Small intestine (tissue), 7 donors: Measurements from ENCODE around the gene ITGAE. TPM values are rescaled to one million over a fixed set of nuclear protein-coding genes. Genes with fewer than 3 reads are reported as not detected.
A peak's percentile ranks its signal among the peaks of the same experiment; 100 is the strongest.

Source experiments
- DNase-seq, 2 donors: peaks; one replicate each; pipeline versions ENCODE4 v3.0.0 to v3.0.0-alpha.2; 2013
- FAIRE-seq: peaks from 2 replicates; lab custom pipeline; 2012; peaks lifted over from hg19 to GRCh38; lab: Jason Lieb, UNC
- H3K27ac ChIP-seq, 3 donors: one replicate each; pipeline ENCODE4 v1.5.1; 2013; ENCODE audit warnings: low read length in 2 of 3, mild to moderate bottlenecking in 2 of 3, control low read depth in 1 of 3, inconsistent platforms in 1 of 3, low read depth in 1 of 3, moderate library complexity in 1 of 3
- H3K27me3 ChIP-seq, 3 donors: one replicate each; pipeline ENCODE4 v1.6.1; 2013; ENCODE audit warnings: low read length in 3 of 3, inconsistent platforms in 1 of 3; ENCODE audit not compliant: control insufficient read depth in 3 of 3, insufficient read depth in 3 of 3
- H3K36me3 ChIP-seq, 3 donors: one replicate each; pipeline ENCODE4 v1.6.1; 2013; ENCODE audit warnings: low read length in 3 of 3, inconsistent platforms in 1 of 3, low read depth in 1 of 3, mild to moderate bottlenecking in 1 of 3, moderate library complexity in 1 of 3; ENCODE audit not compliant: control insufficient read depth in 3 of 3, insufficient read depth in 2 of 3
- H3K4me1 ChIP-seq, 3 donors: one replicate each; pipeline ENCODE4 v1.6.1; 2013; ENCODE audit warnings: low read length in 2 of 3, inconsistent platforms in 1 of 3, low read depth in 1 of 3, mild to moderate bottlenecking in 1 of 3, moderate library complexity in 1 of 3; ENCODE audit not compliant: control insufficient read depth in 3 of 3, insufficient read depth in 2 of 3
- H3K4me3 ChIP-seq, 3 donors: one replicate each; pipeline ENCODE4 v1.5.1; 2013; ENCODE audit warnings: low read length in 3 of 3, control low read depth in 1 of 3, inconsistent platforms in 1 of 3, low read depth in 1 of 3, mild to moderate bottlenecking in 1 of 3, moderate library complexity in 1 of 3
- H3K9me3 ChIP-seq, 2 donors: one replicate each; pipeline ENCODE4 v1.6.1; 2013; ENCODE audit warnings: low read depth in 1 of 2, low read length in 1 of 2; ENCODE audit not compliant: control insufficient read depth in 2 of 2, insufficient read depth in 1 of 2
- WGBS, 3 donors: extraction: QIAGEN DNeasy Blood & Tissue Kit; methylation state at CpG; one replicate each; pipeline ENCODE4 v1.1.7; 2013; 5-methylcytosine and 5-hydroxymethylcytosine counted together
- polyA plus RNA-seq, 4 donors: library from polyadenylated mRNA; stranded (reverse) in 3 of 4; unstranded in 1 of 4; fragments of 200-250 nt in 3 of 4; fragments of 120-200 nt in 1 of 4; gene quantifications; one replicate each; pipeline versions ENCODE4 v1.2.1 to v1.2.3, GENCODE V29; 2013
- donor health status: healthy with polysubstance abuse.
- donor health status: control.
- donor health status: control.
- donor health status: Bipolar disorder and iron deficiency.
- donor health status: healthy.

ITGAE gene
- polyA plus RNA-seq, 4 donors, result 39.4 to 57.8 (median 45.1) TPM

GRCh38 chr17:3683054-3683511 lies 117.9 kb downstream of the ITGAE start:
- Histone ChIP-seq H3K27ac (no peak overlapping the region), H3K9me3 (no peaks in the 10 kb centered on the region), H3K27me3 (peaks cover 0 to 19% (median 2%) of the 10 kb centered on the region in 3 donors), H3K4me3 (no peak overlapping the region), H3K36me3 (no peaks in the 10 kb centered on the region), H3K4me1 (no peaks in the 10 kb centered on the region)
- FAIRE-seq, result no peak
- peak; percentile 19 to 55 for DNase-seq
- 27 to 31% (median 28%) methylated on average over 10 of the region's 10 CpGs for WGBS, 3 donors

- 87 to 96% (median 89%) methylated on average over 12 of the region's 12 CpGs for WGBS, 3 donors
- FAIRE-seq (no peak), DNase-seq (no peak)
- Histone ChIP-seq H3K9me3 (no peaks in the 10 kb centered on the region), H3K27me3 (peaks cover 0 to 17% (median 2%) of the 10 kb centered on the region in 3 donors), H3K4me1 (no peaks in the 10 kb centered on the region), H3K27ac (no peak overlapping the region), H3K36me3 (no peaks in the 10 kb centered on the region), H3K4me3 (no peak overlapping the region)
Observed at GRCh38 chr17:3682033-3682432, 119.0 kb downstream of the ITGAE start.

DNA sequence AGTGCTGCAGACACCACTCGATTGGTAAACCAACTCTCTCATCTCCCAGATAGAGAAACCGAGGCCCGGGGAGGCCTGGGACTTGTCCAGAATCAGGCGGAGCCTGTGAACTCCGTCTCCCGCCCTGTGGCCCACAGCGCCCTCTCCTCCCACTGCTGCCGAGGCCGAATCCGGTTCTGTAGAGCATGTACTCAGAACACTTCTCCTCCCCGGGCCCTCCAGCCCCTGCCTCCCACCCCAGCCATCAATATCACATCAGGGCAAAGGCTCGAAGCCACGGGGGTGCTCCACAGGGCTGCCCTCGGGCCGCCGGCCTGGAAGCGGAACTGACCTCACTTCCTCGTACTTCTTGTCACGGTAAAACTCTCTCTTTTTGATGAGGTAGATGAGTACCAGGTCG lies 119.4 kb downstream of the ITGAE start:
- FAIRE-seq (no peak), DNase-seq (no peak)
- Histone ChIP-seq H3K27ac (no peak overlapping the region), H3K36me3 (no peaks in the 10 kb centered on the region), H3K27me3 (peaks cover 0 to 17% (median 2%) of the 10 kb centered on the region in 3 donors), H3K4me3 (no peak overlapping the region), H3K4me1 (no peaks in the 10 kb centered on the region), H3K9me3 (no peaks in the 10 kb centered on the region)
- 76 to 84% (median 80%) methylated on average over 20 of the region's 20 CpGs for WGBS, 3 donors

GRCh38 chr17:3681057-3681456 lies 119.9 kb downstream of the ITGAE start:
- Histone ChIP-seq H3K36me3 (no peaks in the 10 kb centered on the region), H3K27ac (no peak overlapping the region), H3K9me3 (no peaks in the 10 kb centered on the region), H3K27me3 (peaks cover 0 to 17% (median 2%) of the 10 kb centered on the region in 3 donors), H3K4me3 (no peak overlapping the region), H3K4me1 (no peaks in the 10 kb centered on the region)
- DNase-seq, result no peak
- no peak for FAIRE-seq
- 83 to 87% (median 86%) methylated on average over 12 of the region's 12 CpGs for WGBS, 3 donors

DNA sequence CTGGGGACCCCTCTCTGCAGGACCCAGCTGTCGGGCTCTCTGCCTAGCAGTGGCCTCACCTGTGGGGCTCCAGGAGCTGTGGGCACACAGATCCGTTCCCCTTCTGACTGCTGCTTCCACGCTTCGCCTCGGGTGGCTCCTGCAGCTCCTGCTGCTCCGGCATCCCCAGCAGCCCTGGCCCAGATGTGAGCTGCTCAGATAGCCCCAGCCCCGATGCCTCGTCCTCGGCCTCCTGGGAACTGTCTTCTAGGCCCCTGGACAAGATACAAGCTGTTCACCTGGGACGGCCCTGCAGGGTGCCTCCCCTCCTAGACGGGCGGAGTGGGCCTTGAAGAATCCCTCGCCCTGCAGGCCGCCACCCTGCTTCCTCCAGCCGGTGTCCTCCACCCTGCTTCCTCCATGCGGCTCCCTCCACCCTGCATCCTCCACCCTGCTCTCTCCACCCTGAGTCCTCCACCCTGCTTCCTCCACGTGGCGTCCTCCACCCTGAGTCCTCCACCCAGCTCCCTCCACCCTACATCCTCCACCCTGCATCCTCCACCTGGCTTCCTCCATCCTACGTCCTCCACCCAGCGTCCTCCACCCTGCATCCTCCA lies 121.4 kb downstream of the ITGAE start:
- peaks cover 0 to 11% (median 2%) of the 10 kb centered on the region in 3 donors for H3K27me3 ChIP-seq
- no peak overlapping the region for H3K27ac ChIP-seq
- no peak overlapping the region for H3K4me3 ChIP-seq
- H3K4me1 ChIP-seq, result no peaks in the 10 kb centered on the region
- H3K9me3 ChIP-seq, result no peaks in the 10 kb centered on the region
- DNase-seq (no peak), FAIRE-seq (no peak)
- H3K36me3 ChIP-seq, result no peaks in the 10 kb centered on the region
- WGBS, 3 donors, result 39 to 54% (median 40%) methylated on average over 12 to 20 of the region's 20 CpGs

DNA sequence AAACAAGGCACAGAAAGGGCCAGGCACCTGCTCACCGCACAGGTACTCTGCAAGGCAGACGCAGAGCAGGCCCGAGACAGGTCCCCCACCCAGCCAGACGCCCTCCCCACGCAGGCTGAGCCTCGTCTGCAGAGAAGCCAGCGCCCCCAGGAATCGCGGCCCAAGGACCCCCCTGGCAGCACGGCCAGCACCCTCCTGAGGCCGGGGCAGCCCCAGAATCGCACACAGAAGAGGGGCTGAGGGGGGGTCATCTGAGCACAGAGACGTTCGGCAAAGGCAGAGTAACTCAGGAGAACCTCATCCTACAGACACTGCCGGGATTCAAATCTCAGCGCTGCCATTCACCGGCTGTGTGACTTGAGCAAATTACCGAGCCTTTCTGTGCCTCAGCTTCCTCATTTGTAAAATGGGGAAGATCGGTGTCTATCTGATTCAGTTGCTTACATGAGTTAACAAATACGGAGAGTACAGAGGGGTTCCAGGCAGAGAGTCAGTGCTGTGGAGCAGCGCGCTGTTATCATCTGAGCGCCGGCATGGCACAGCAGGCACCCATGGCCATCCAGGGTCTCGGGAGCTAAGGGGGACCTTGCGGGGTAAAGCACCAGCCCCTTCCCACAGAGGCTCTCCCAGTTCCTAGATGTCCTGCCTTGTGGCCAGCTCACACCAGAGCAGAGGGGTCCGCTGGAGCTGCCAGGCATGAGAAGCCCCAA lies 122.0 kb downstream of the ITGAE start:
- H3K4me3 ChIP-seq, result no peak overlapping the region
- no peaks in the 10 kb centered on the region for H3K36me3 ChIP-seq
- H3K4me1 ChIP-seq, result no peaks in the 10 kb centered on the region
- FAIRE-seq (no peak), DNase-seq (no peak)
- 85 to 89% (median 88%) methylated on average over 26 to 27 of the region's 27 CpGs for WGBS, 3 donors
- H3K27me3 ChIP-seq, result peaks cover 0 to 4% (median 2%) of the 10 kb centered on the region in 3 donors
- no peaks in the 10 kb centered on the region for H3K9me3 ChIP-seq
- H3K27ac ChIP-seq, result no peak overlapping the region

DNA sequence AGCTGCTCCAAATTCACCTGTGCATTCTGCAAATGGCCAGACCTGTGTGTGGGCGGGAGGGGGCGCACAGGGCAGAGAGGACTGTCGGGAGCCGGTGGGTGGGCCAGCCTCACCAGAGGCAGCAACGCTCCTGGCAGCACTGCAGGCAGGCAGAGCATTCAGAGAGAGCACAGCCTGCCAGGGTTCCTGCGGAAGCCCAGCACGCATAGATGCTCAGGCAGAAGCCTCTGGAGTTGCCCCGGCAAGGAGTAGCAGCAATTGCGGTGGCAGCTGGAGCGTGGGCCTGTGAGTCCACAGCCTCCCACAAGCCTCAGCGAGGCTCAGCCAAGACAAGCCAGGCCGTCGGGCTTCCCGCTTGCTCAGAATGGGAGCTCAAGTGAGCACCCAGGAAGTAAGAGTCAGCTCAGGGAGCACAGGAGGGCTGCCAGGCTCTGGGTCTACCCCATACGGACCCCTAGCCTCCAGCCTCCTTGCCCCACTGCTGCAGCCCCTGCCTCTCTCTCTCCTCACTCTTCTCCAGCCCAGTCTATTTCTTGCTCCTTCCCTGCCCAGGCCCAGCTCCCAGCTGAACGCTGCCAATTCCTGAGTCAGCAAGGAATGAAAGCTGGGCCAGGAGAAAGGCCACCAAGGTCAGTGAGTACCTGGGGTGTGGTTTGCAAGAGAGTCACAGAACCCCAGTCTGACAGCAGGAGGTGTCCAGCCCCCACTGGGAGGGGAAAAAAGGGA lies 122.7 kb downstream of the ITGAE start:
- FAIRE-seq, result no peak
- no peaks in the 10 kb centered on the region for H3K9me3 ChIP-seq
- no peak overlapping the region for H3K27ac ChIP-seq
- DNase-seq, result peak in 1 of 2 donors; percentile 60
- WGBS, 3 donors, result 65 to 79% (median 71%) methylated on average over 16 of the region's 16 CpGs
- no peaks in the 10 kb centered on the region for H3K36me3 ChIP-seq
- no peak overlapping the region for H3K4me3 ChIP-seq
- H3K4me1 ChIP-seq, result no peaks in the 10 kb centered on the region
- H3K27me3 ChIP-seq, result peaks cover 0 to 2% (median 0%) of the 10 kb centered on the region in 3 donors

DNA sequence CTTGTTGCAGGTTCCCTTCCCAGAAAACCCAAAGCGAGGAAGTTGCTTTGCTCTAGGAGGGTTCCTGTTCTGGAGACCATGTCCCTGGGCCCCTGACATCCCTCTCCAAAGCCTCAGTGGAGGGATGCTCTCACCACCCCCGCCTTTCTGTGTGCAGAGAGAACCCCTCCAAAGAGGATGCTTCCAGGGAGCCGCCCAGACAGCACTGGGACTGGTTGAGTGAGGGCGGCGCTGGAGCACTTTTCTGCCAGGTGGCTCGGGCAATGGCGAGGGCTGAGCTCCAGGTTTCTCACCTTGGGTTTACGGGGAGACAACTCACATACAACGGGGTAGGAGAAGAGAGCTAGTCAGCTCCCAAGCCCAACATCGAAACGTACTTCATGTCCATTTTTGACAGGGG lies 125.1 kb downstream of the ITGAE start:
- no peaks in the 10 kb centered on the region for H3K9me3 ChIP-seq
- H3K4me3 ChIP-seq, result no peak overlapping the region
- 82 to 88% (median 82%) methylated on average over 11 of the region's 11 CpGs for WGBS, 3 donors
- H3K27me3 ChIP-seq, result no peaks in the 10 kb centered on the region
- peaks cover 0 to 10% (median 0%) of the 10 kb centered on the region in 3 donors for H3K36me3 ChIP-seq
- no peaks in the 10 kb centered on the region for H3K4me1 ChIP-seq
- H3K27ac ChIP-seq, result no peak overlapping the region
- DNase-seq (no peak), FAIRE-seq (no peak)
